Loucy (cell line): Measurements from ENCODE around the gene UTRN.

Experiments
- EZH2phosphoT487 ChIP-seq: fragments of 200-600 bp; IDR thresholded peaks from 2 replicates; pipeline ENCODE4 v1.6.1; 2018; ENCODE audit warnings: antibody characterized with exemption, mild to moderate bottlenecking, moderate library complexity, borderline replicate concordance
- TF ChIP-seq, protein P1 (sequence below): fragments of 200-600 bp; sonication (generic); conservative IDR thresholded peaks from 2 replicates; pipeline ENCODE4 v1.5.1; 2014; ENCODE audit warnings: mild to moderate bottlenecking, antibody characterized with exemption, low read length

- TF ChIP-seq, protein P1, sequence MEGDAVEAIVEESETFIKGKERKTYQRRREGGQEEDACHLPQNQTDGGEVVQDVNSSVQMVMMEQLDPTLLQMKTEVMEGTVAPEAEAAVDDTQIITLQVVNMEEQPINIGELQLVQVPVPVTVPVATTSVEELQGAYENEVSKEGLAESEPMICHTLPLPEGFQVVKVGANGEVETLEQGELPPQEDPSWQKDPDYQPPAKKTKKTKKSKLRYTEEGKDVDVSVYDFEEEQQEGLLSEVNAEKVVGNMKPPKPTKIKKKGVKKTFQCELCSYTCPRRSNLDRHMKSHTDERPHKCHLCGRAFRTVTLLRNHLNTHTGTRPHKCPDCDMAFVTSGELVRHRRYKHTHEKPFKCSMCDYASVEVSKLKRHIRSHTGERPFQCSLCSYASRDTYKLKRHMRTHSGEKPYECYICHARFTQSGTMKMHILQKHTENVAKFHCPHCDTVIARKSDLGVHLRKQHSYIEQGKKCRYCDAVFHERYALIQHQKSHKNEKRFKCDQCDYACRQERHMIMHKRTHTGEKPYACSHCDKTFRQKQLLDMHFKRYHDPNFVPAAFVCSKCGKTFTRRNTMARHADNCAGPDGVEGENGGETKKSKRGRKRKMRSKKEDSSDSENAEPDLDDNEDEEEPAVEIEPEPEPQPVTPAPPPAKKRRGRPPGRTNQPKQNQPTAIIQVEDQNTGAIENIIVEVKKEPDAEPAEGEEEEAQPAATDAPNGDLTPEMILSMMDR: no peak
- TF ChIP-seq EZH2phosphoT487: no peak
Observed at GRCh38 chr6:144248476-144249301, 36.4 kb upstream of the UTRN start.
